ENCODE measurements around the gene PPP3CA.
"Not testable (repeated sequence)": the region's sequence is repeated elsewhere in the genome, so short reads cannot be mapped to it uniquely, and the experiment has no call there.

The PPP3CA gene

GRCh38 chr4:101244349-101244748 is 103.0 kb downstream of the PPP3CA start:
- no peak for TF ChIP-seq Cebpa-rat (IDR thresholded peaks at IDR 0.05)
- Histone ChIP-seq H3K36me3 (no peaks in the 10 kb centered on the region), H4K20me1 (peaks cover 47% of the 10 kb centered on the region), H3K9me3 (no peaks in the 10 kb centered on the region), H3K4me1 (no peaks in the 10 kb centered on the region), H3K4me3 (no peak overlapping the region), H3K27me3 (no peaks in the 10 kb centered on the region), H3K9ac (no peak overlapping the region), H3K4me2 (no peak overlapping the region), H3K27ac (no peak overlapping the region)

- H3K27ac ChIP-seq, result no peak overlapping the region
- no peaks in the 10 kb centered on the region for H3K4me1 ChIP-seq
- no peak for TF ChIP-seq Cebpa-rat (IDR thresholded peaks at IDR 0.05)
- no peaks in the 10 kb centered on the region for H3K27me3 ChIP-seq
- no peak overlapping the region for H3K4me2 ChIP-seq
- no peak overlapping the region for H3K4me3 ChIP-seq
- H3K36me3 ChIP-seq, result no peaks in the 10 kb centered on the region
- no peak overlapping the region for H3K9ac ChIP-seq
- no peaks in the 10 kb centered on the region for H3K9me3 ChIP-seq
- H4K20me1 ChIP-seq, result peaks cover 62% of the 10 kb centered on the region
These were observed 104.9 kb downstream of the PPP3CA start for GRCh38 chr4:101242441-101242840.

- Histone ChIP-seq H3K9ac (no peak overlapping the region), H3K4me1 (no peaks in the 10 kb centered on the region), H3K27me3 (no peaks in the 10 kb centered on the region), H3K9me3 (no peaks in the 10 kb centered on the region), H3K27ac (no peak overlapping the region), H3K4me2 (no peak overlapping the region), H4K20me1 (peaks cover 65% of the 10 kb centered on the region), H3K36me3 (no peaks in the 10 kb centered on the region), H3K4me3 (no peak overlapping the region)
- TF ChIP-seq Cebpa-rat (IDR thresholded peaks at IDR 0.05), result no peak
These were observed 107.2 kb downstream of the PPP3CA start for GRCh38 chr4:101240099-101240498.

GRCh38 chr4:101239665-101240064 is 107.7 kb downstream of the PPP3CA start:
- no peak overlapping the region for H3K9ac ChIP-seq
- H3K4me2 ChIP-seq, result no peak overlapping the region
- H3K27ac ChIP-seq, result no peak overlapping the region
- no peaks in the 10 kb centered on the region for H3K9me3 ChIP-seq
- H3K36me3 ChIP-seq, result no peaks in the 10 kb centered on the region
- no peak for TF ChIP-seq Cebpa-rat (IDR thresholded peaks at IDR 0.05)
- no peaks in the 10 kb centered on the region for H3K27me3 ChIP-seq
- peaks cover 65% of the 10 kb centered on the region for H4K20me1 ChIP-seq
- H3K4me1 ChIP-seq, result no peaks in the 10 kb centered on the region
- no peak overlapping the region for H3K4me3 ChIP-seq

- TF ChIP-seq Cebpa-rat (IDR thresholded peaks at IDR 0.05), result no peak
- Histone ChIP-seq H4K20me1 (peaks cover 63% of the 10 kb centered on the region), H3K9ac (no peak overlapping the region), H3K27me3 (no peaks in the 10 kb centered on the region), H3K4me3 (no peak overlapping the region), H3K9me3 (no peaks in the 10 kb centered on the region), H3K4me1 (no peaks in the 10 kb centered on the region), H3K27ac (no peak overlapping the region), H3K36me3 (no peaks in the 10 kb centered on the region), H3K4me2 (no peak overlapping the region)
These were observed 108.6 kb downstream of the PPP3CA start for GRCh38 chr4:101238706-101239105.

- no peaks in the 10 kb centered on the region for H3K4me1 ChIP-seq
- H3K27ac ChIP-seq, result no peak overlapping the region
- H3K9me3 ChIP-seq, result no peaks in the 10 kb centered on the region
- no peaks in the 10 kb centered on the region for H3K27me3 ChIP-seq
- TF ChIP-seq Cebpa-rat (IDR thresholded peaks at IDR 0.05), result no peak
- no peak overlapping the region for H3K9ac ChIP-seq
- no peaks in the 10 kb centered on the region for H3K36me3 ChIP-seq
- peaks cover 56% of the 10 kb centered on the region for H4K20me1 ChIP-seq
- H3K4me2 ChIP-seq, result no peak overlapping the region
- H3K4me3 ChIP-seq, result no peak overlapping the region
These were observed 109.6 kb downstream of the PPP3CA start for GRCh38 chr4:101237773-101238172.

- H3K27me3 ChIP-seq, result no peaks in the 10 kb centered on the region
- H3K9me3 ChIP-seq, result no peaks in the 10 kb centered on the region
- no peak for TF ChIP-seq Cebpa-rat (IDR thresholded peaks at IDR 0.05)
- no peak overlapping the region for H3K4me2 ChIP-seq
- H3K4me3 ChIP-seq, result no peak overlapping the region
- H4K20me1 ChIP-seq, result peaks cover 57% of the 10 kb centered on the region
- no peak overlapping the region for H3K9ac ChIP-seq
- H3K36me3 ChIP-seq, result no peaks in the 10 kb centered on the region
- no peaks in the 10 kb centered on the region for H3K4me1 ChIP-seq
- H3K27ac ChIP-seq, result no peak overlapping the region
These were observed 111.2 kb downstream of the PPP3CA start for GRCh38 chr4:101236097-101236496.

- not testable (repeated sequence) for H3K4me3 ChIP-seq, H3K9ac ChIP-seq, H3K4me2 ChIP-seq, H3K9me3 ChIP-seq, H3K4me1 ChIP-seq, H3K27me3 ChIP-seq, H3K36me3 ChIP-seq, H3K27ac ChIP-seq
- H4K20me1 ChIP-seq, result peaks cover 54% of the 10 kb centered on the region
These were observed 113.2 kb downstream of the PPP3CA start for GRCh38 chr4:101234141-101234540.

GRCh38 chr4:101232074-101232776 is 115.1 kb downstream of the PPP3CA start:
- no peak for TF ChIP-seq Cebpa-rat (IDR thresholded peaks at IDR 0.05)
- H3K27me3 ChIP-seq, result no peaks in the 10 kb centered on the region
- H3K9me3 ChIP-seq, result 0 out of 2 replicates have a peak, but pooled peaks cover 4% of the 10 kb centered on the region
- no peak overlapping the region for H3K9ac ChIP-seq
- H4K20me1 ChIP-seq, result peaks cover 40% of the 10 kb centered on the region
- no peak overlapping the region for H3K4me3 ChIP-seq
- H3K36me3 ChIP-seq, result no peaks in the 10 kb centered on the region
- no peak overlapping the region for H3K4me2 ChIP-seq
- no peak overlapping the region for H3K27ac ChIP-seq
- no peaks in the 10 kb centered on the region for H3K4me1 ChIP-seq

- H3K27me3 ChIP-seq, result no peaks in the 10 kb centered on the region
- 0 out of 2 replicates have a peak, but pooled peaks cover 4% of the 10 kb centered on the region for H3K9me3 ChIP-seq
- H3K36me3 ChIP-seq, result no peaks in the 10 kb centered on the region
- H3K27ac ChIP-seq, result no peak overlapping the region
- H3K9ac ChIP-seq, result no peak overlapping the region
- TF ChIP-seq Cebpa-rat (IDR thresholded peaks at IDR 0.05), result no peak
- no peak overlapping the region for H3K4me2 ChIP-seq
- H3K4me1 ChIP-seq, result no peaks in the 10 kb centered on the region
- peaks cover 48% of the 10 kb centered on the region for H4K20me1 ChIP-seq
- H3K4me3 ChIP-seq, result no peak overlapping the region
These were observed 116.4 kb downstream of the PPP3CA start for GRCh38 chr4:101230801-101231426.

Measured in BLaER1 (cell line).